Caco-2 (cell line): ENCODE measurements around the gene CATSPER1. TPM values are rescaled to one million over a fixed set of nuclear protein-coding genes. Genes with fewer than 3 reads are reported as not detected.

Experiments
- BruUV-seq: library from RNA; stranded (reverse); fragments of 400-500 nt; replicated peaks from 2 replicates; lab custom pipeline; 2021; lab: Mats Ljungman, UMichigan
- CTCF ChIA-PET: fragments of 300-600 bp; sonication (Branson Sonifier 250); formaldehyde crosslinking; loops from one replicate; lab custom pipeline; 2022; ENCODE audit warnings: antibody characterized with exemption; lab: Charles Lee
- POLR2A ChIA-PET: fragments of 300-600 bp; sonication (Branson Sonifier 250); formaldehyde crosslinking; loops from one replicate; lab custom pipeline; 2022; ENCODE audit warnings: antibody characterized with exemption; lab: Charles Lee
- DNase-seq, 2 experiments: peaks; one replicate each; pipeline versions ENCODE4 v3.0.0 to v3.0.0-alpha.2; 2020 to 2022
- H3K27me3 ChIP-seq: replicated peaks from 2 replicates; pipeline ENCODE4 v1.6.0; 2011; ENCODE audit warnings: low read length; ENCODE audit not compliant: control insufficient read depth, insufficient read depth
- H3K36me3 ChIP-seq: 2 replicates; pipeline ENCODE4 v1.5.1; 2011; ENCODE audit warnings: low read length; ENCODE audit not compliant: control insufficient read depth, insufficient read depth
- H3K4me1 ChIP-seq: fragments of 250-450 bp; sonication (Bioruptor Pico); 2 replicates; pipeline ENCODE4 v1.5.1; 2020; ENCODE audit warnings: mild to moderate bottlenecking
- H3K4me3 ChIP-seq: 2 replicates; pipeline ENCODE4 v1.5.1; 2011; ENCODE audit warnings: low read depth, mild to moderate bottlenecking, control low read depth, low read length
- H3K9me3 ChIP-seq: fragments of 250-450 bp; sonication (Bioruptor Pico); 2 replicates; pipeline ENCODE4 v1.5.1; 2020; ENCODE audit warnings: mild to moderate bottlenecking, moderate library complexity
- H3K27ac Mint-ChIP-seq: one replicate; pipeline ENCODE4 v1.8.0; 2022; ENCODE audit warnings: mixed read lengths; ENCODE audit not compliant: unreplicated experiment
- H3K27me3 Mint-ChIP-seq: one replicate; pipeline ENCODE4 v1.8.0; 2022; ENCODE audit warnings: mixed read lengths; ENCODE audit not compliant: insufficient read depth, unreplicated experiment
- H3K36me3 Mint-ChIP-seq: one replicate; pipeline ENCODE4 v1.8.0; 2022; ENCODE audit warnings: mild to moderate bottlenecking, mixed read lengths; ENCODE audit not compliant: insufficient read depth, unreplicated experiment
- H3K4me1 Mint-ChIP-seq: one replicate; pipeline ENCODE4 v1.8.0; 2022; ENCODE audit warnings: low read depth, mixed read lengths; ENCODE audit not compliant: unreplicated experiment
- H3K4me3 Mint-ChIP-seq: one replicate; pipeline ENCODE4 v1.8.0; 2022; ENCODE audit warnings: mild to moderate bottlenecking, moderate library complexity, mixed read lengths; ENCODE audit not compliant: unreplicated experiment
- H3K9me3 Mint-ChIP-seq: one replicate; pipeline ENCODE4 v1.8.0; 2022; ENCODE audit warnings: mixed read lengths; ENCODE audit not compliant: unreplicated experiment
- intact Hi-C: fragments of 100-400 bp; cut with micrococcal nuclease; formaldehyde crosslinking; loops from one replicate; pipeline ENCODE4 v1.10.0; 2022; ENCODE audit not compliant: unreplicated experiment
- total RNA-seq: library from RNA; stranded (reverse); gene quantifications from 2 replicates; pipeline ENCODE4 v1.2.3, GENCODE V29; 2022
- TF ChIP-seq, protein P1 (sequence below), 2 experiments: fragments of 200-600 bp in 1 of 2; IDR thresholded peaks; 1 replicate in 1 of 2; 2 replicates in 1 of 2; pipeline versions ENCODE4 v1.5.1 to v1.8.0; 2011 to 2022; ENCODE audit warnings: antibody characterized with exemption in 1 of 2, control low read depth in 1 of 2, inconsistent platforms in 1 of 2, low read depth in 1 of 2, low read length in 1 of 2, mild to moderate bottlenecking in 1 of 2, moderate library complexity in 1 of 2; ENCODE audit not compliant: insufficient read depth in 1 of 2, severe bottlenecking in 1 of 2, unreplicated experiment in 1 of 2

The CATSPER1 gene
- total RNA-seq, 1 experiment from 2014 or later = not detected

GRCh38 chr11:65977621-65978390 is 48.5 kb downstream of the CATSPER1 start:
- ChIA-PET CTCF (no interaction called here), POLR2A (no interaction called here)
- H3K4me1 ChIP-seq = no peaks in the 10 kb centered on the region
- H3K27ac Mint-ChIP-seq = no peak overlapping the region
- no peaks in the 10 kb centered on the region for H3K27me3 ChIP-seq
- intact Hi-C loops = no loop called here
- TF ChIP-seq, protein P1, sequence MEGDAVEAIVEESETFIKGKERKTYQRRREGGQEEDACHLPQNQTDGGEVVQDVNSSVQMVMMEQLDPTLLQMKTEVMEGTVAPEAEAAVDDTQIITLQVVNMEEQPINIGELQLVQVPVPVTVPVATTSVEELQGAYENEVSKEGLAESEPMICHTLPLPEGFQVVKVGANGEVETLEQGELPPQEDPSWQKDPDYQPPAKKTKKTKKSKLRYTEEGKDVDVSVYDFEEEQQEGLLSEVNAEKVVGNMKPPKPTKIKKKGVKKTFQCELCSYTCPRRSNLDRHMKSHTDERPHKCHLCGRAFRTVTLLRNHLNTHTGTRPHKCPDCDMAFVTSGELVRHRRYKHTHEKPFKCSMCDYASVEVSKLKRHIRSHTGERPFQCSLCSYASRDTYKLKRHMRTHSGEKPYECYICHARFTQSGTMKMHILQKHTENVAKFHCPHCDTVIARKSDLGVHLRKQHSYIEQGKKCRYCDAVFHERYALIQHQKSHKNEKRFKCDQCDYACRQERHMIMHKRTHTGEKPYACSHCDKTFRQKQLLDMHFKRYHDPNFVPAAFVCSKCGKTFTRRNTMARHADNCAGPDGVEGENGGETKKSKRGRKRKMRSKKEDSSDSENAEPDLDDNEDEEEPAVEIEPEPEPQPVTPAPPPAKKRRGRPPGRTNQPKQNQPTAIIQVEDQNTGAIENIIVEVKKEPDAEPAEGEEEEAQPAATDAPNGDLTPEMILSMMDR (IDR thresholded peaks at IDR 0.05; ENCODE audit: insufficient read depth in 1 of 2, low read depth in 1 of 2, low read length in 1 of 2, severe bottlenecking in 1 of 2, unreplicated experiment in 1 of 2) = no peak
- H3K27me3 Mint-ChIP-seq = no peaks in the 10 kb centered on the region
- DNase-seq = no peak
- H3K9me3 ChIP-seq = no peaks in the 10 kb centered on the region
- no peak overlapping the region for H3K4me3 ChIP-seq
- no peak overlapping the region for H3K4me3 Mint-ChIP-seq
- peaks cover 67% of the 10 kb centered on the region for H3K36me3 Mint-ChIP-seq
- BruUV-seq = no TSS peak
- no peaks in the 10 kb centered on the region for H3K9me3 Mint-ChIP-seq
- H3K4me1 Mint-ChIP-seq = no peaks in the 10 kb centered on the region
- no peaks in the 10 kb centered on the region for H3K36me3 ChIP-seq

GRCh38 chr11:65976216-65977176 is 49.8 kb downstream of the CATSPER1 start:
- CTCF ChIA-PET = interaction anchor here (0.6 kb wide), 1 partner anchor 88 kb away, joined by 6 read pairs; the partner anchor contains the start of gene FIBP
- peaks cover 76% of the 10 kb centered on the region for H3K36me3 Mint-ChIP-seq
- POLR2A ChIA-PET = no interaction called here
- TF ChIP-seq, protein P1 (IDR thresholded peaks at IDR 0.05; ENCODE audit: insufficient read depth in 1 of 2, low read depth in 1 of 2, low read length in 1 of 2, severe bottlenecking in 1 of 2, unreplicated experiment in 1 of 2) = no peak
- DNase-seq = no peak
- no peak overlapping the region for H3K4me3 Mint-ChIP-seq
- no peaks in the 10 kb centered on the region for H3K4me1 Mint-ChIP-seq
- no peaks in the 10 kb centered on the region for H3K9me3 Mint-ChIP-seq
- Histone ChIP-seq H3K27me3 (no peaks in the 10 kb centered on the region), H3K9me3 (no peaks in the 10 kb centered on the region), H3K4me3 (no peak overlapping the region), H3K36me3 (no peaks in the 10 kb centered on the region), H3K4me1 (no peaks in the 10 kb centered on the region)
- peak overlapping the region; percentile 43 for H3K27ac Mint-ChIP-seq
- H3K27me3 Mint-ChIP-seq = no peaks in the 10 kb centered on the region
- intact Hi-C loops = no loop called here
- BruUV-seq = no TSS peak

DNA sequence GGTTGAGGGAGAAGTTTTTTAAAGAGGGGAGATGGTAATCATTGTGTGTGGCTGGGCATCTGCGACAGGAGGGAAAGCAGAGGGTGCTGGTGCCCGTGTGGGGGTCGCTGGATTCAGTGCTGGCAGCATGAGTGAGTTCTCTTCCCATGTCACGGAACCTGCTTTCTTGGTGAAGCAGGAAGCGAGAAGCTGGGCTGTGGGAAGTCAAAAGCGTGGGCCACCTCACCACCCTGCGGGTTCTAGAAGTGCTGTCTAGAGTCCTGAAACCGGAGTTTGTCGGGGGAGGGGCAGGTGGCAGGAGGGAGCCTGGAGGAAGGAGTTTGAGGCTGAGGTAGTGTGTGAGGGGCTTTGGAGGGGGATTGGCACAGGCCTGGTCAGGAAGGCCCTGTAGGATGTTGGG is 50.5 kb downstream of the CATSPER1 start:
- H3K27me3 ChIP-seq = no peaks in the 10 kb centered on the region
- no peaks in the 10 kb centered on the region for H3K4me1 Mint-ChIP-seq
- H3K4me3 ChIP-seq = no peak overlapping the region
- H3K4me3 Mint-ChIP-seq = no peak overlapping the region
- H3K36me3 Mint-ChIP-seq = peaks cover 76% of the 10 kb centered on the region
- H3K9me3 ChIP-seq = no peaks in the 10 kb centered on the region
- intact Hi-C loops = no loop called here
- ChIA-PET CTCF (no interaction called here), POLR2A (no interaction called here)
- no peaks in the 10 kb centered on the region for H3K4me1 ChIP-seq
- H3K27me3 Mint-ChIP-seq = no peaks in the 10 kb centered on the region
- no peaks in the 10 kb centered on the region for H3K9me3 Mint-ChIP-seq
- H3K36me3 ChIP-seq = no peaks in the 10 kb centered on the region
- TF ChIP-seq, protein P1 (IDR thresholded peaks at IDR 0.05; ENCODE audit: insufficient read depth in 1 of 2, low read depth in 1 of 2, low read length in 1 of 2, severe bottlenecking in 1 of 2, unreplicated experiment in 1 of 2) = no peak
- no TSS peak for BruUV-seq
- peak overlapping the region; percentile 43 for H3K27ac Mint-ChIP-seq
- DNase-seq = no peak
